SK-N-SH (cell line): ENCODE measurements around the gene HACD1. TPM values are rescaled to one million over a fixed set of nuclear protein-coding genes. Genes with fewer than 3 reads are reported as not detected.
"Not testable (repeated sequence)": the region's sequence is repeated elsewhere in the genome, so short reads cannot be mapped to it uniquely, and the experiment has no call there.

Experiments used
- CTCF ChIA-PET: fragments of 300-600, 350-600 bp; formaldehyde crosslinking; extraction: SDS; loops from one replicate; lab custom pipeline; 2021; lab: Yijun Ruan, JAX
- POLR2A ChIA-PET: fragments of 350-600 bp; sonication (Branson Sonifier 250); formaldehyde crosslinking; extraction: SDS; loops from one replicate; lab custom pipeline; 2020; ENCODE audit warnings: antibody characterized with exemption, inconsistent platforms; lab: Yijun Ruan, JAX
- DNase-seq: peaks from one replicate; pipeline ENCODE4 v3.0.0; 2012
- H2AFZ ChIP-seq: fragments of 200-600 bp; sonication (generic); 2 replicates; pipeline ENCODE4 v1.8.1; 2016; ENCODE audit warnings: antibody characterized with exemption, mild to moderate bottlenecking, low read depth
- H3F3A ChIP-seq: fragments of 200-600 bp; sonication (generic); replicated peaks from 2 replicates; pipeline ENCODE3; 2016; ENCODE audit warnings: antibody characterized with exemption, mild to moderate bottlenecking; ENCODE audit not compliant: insufficient read depth
- H3K27ac ChIP-seq, 2 experiments: fragments of 200-500 bp in 1 of 2; fragments of 200-600 bp in 1 of 2; sonication (Bioruptor generic) in 1 of 2; sonication (generic), shearing (Covaris generic) in 1 of 2; 2 replicates each; pipeline versions ENCODE4 v1.5.1 to v1.6.1; 2014 to 2016; ENCODE audit warnings: low read depth in 2 of 2, inconsistent platforms in 1 of 2, low read length in 1 of 2, mild to moderate bottlenecking in 1 of 2, mixed read lengths in 1 of 2
- H3K27me3 ChIP-seq: fragments of 200-600 bp; sonication (generic), shearing (Covaris generic); 2 replicates; pipeline ENCODE4 v1.6.1; 2016; ENCODE audit warnings: mixed run types; ENCODE audit not compliant: insufficient read depth
- H3K36me3 ChIP-seq, 2 experiments: fragments of 200-500 bp in 1 of 2; fragments of 200-600 bp in 1 of 2; sonication (Bioruptor generic) in 1 of 2; sonication (generic) in 1 of 2; replicated peaks in 1 of 2; 2 replicates each; pipeline versions ENCODE3 to v1.5.1; 2014 to 2016; ENCODE audit warnings: low read length in 1 of 2, mild to moderate bottlenecking in 1 of 2; ENCODE audit not compliant: insufficient read depth in 2 of 2, control insufficient read depth in 1 of 2
- H3K4me1 ChIP-seq, 2 experiments: fragments of 200-500 bp in 1 of 2; fragments of 200-600 bp in 1 of 2; sonication (Bioruptor generic) in 1 of 2; sonication (generic), shearing (Covaris generic) in 1 of 2; 2 replicates each; pipeline versions ENCODE4 v1.5.1 to v1.6.1; 2014 to 2016; ENCODE audit warnings: low read depth in 1 of 2, low read length in 1 of 2, mixed run types in 1 of 2; ENCODE audit not compliant: insufficient read depth in 2 of 2, control insufficient read depth in 1 of 2
- H3K4me2 ChIP-seq: fragments of 200-600 bp; sonication (generic), shearing (Covaris generic); 2 replicates; pipeline ENCODE4 v1.6.1; 2017; ENCODE audit warnings: mixed run types
- H3K4me3 ChIP-seq, 2 experiments: fragments of 200-500 bp in 1 of 2; fragments of 200-600 bp in 1 of 2; sonication (Bioruptor generic) in 1 of 2; sonication (generic), shearing (Covaris generic) in 1 of 2; 2 replicates each; pipeline versions ENCODE4 v1.5.1 to v1.8.1; 2014 to 2016; ENCODE audit warnings: low read depth in 2 of 2, inconsistent platforms in 1 of 2, low read length in 1 of 2, mild to moderate bottlenecking in 1 of 2, mixed read lengths in 1 of 2, moderate library complexity in 1 of 2
- H3K79me2 ChIP-seq: fragments of 200-600 bp; sonication (generic); 2 replicates; pipeline ENCODE4 v1.8.1; 2017; ENCODE audit warnings: mild to moderate bottlenecking; ENCODE audit not compliant: insufficient read depth
- H3K9ac ChIP-seq: fragments of 200-600 bp; sonication (generic); 2 replicates; pipeline ENCODE4 v1.6.1; 2017; ENCODE audit warnings: mixed run types
- H3K9me2 ChIP-seq: fragments of 200-600 bp; sonication (generic); 2 replicates; pipeline ENCODE4 v1.6.1; 2017; ENCODE audit warnings: mixed run types
- H3K9me3 ChIP-seq: fragments of 200-600 bp; sonication (generic); 2 replicates; pipeline ENCODE4 v1.6.1; 2017; ENCODE audit warnings: mixed run types, mild to moderate bottlenecking, moderate library complexity
- H4K20me1 ChIP-seq: fragments of 200-600 bp; sonication (generic); 2 replicates; pipeline ENCODE4 v1.6.1; 2017; ENCODE audit warnings: mild to moderate bottlenecking, mixed run types; ENCODE audit not compliant: insufficient read depth
- CHD2 ChIP-seq: fragments of 150-350 bp; IDR thresholded peaks from 2 replicates; pipeline ENCODE4 v1.6.1; 2018; ENCODE audit warnings: low read length; ENCODE audit not compliant: partially characterized antibody
- CTCF ChIP-seq: fragments of 200-600 bp; sonication (generic); IDR thresholded peaks from 2 replicates; pipeline ENCODE4 v1.6.1; 2017; ENCODE audit warnings: antibody characterized with exemption, mild to moderate bottlenecking, moderate library complexity
- ELF1 ChIP-seq: IDR thresholded peaks from 2 replicates; pipeline ENCODE4 v1.4.0; 2012
- EP300 ChIP-seq, 2 experiments: IDR thresholded peaks; 2 replicates each; pipeline versions ENCODE4 v1.4.0 to v1.6.1; 2012; ENCODE audit warnings: borderline replicate concordance in 1 of 2, low read depth in 1 of 2, low read length in 1 of 2
- EZH2phosphoT487 ChIP-seq: fragments of 200-600 bp; sonication (generic); IDR thresholded peaks from 2 replicates; pipeline ENCODE4 v1.6.1; 2017; ENCODE audit warnings: low read depth, mixed run types, mild to moderate bottlenecking, antibody characterized with exemption, moderate library complexity, borderline replicate concordance
- FOSL2 ChIP-seq: IDR thresholded peaks from 2 replicates; pipeline ENCODE4 v1.4.0; 2012; ENCODE audit warnings: low read depth, mild to moderate bottlenecking, moderate library complexity, borderline replicate concordance
- GABPA ChIP-seq: IDR thresholded peaks from 2 replicates; pipeline ENCODE4 v1.4.0; 2012; ENCODE audit warnings: low read depth, mild to moderate bottlenecking
- GATA2 ChIP-seq: sonication (generic); formaldehyde crosslinking; IDR thresholded peaks from 2 replicates; pipeline ENCODE4 v1.5.0; 2020; ENCODE audit warnings: mild to moderate bottlenecking, missing genetic modification reagents
- JUND ChIP-seq: IDR thresholded peaks from 2 replicates; pipeline ENCODE4 v1.4.0; 2012
- MAX ChIP-seq: IDR thresholded peaks from 2 replicates; pipeline ENCODE4 v1.4.0; 2012; ENCODE audit warnings: low read depth
- MXI1 ChIP-seq: IDR thresholded peaks from 2 replicates; pipeline ENCODE4 v1.6.1; 2012; ENCODE audit warnings: mild to moderate bottlenecking, low read depth, low read length, improper control_type of control experiment
- PBX3 ChIP-seq: IDR thresholded peaks from 2 replicates; pipeline ENCODE4; 2012
- RCOR1 ChIP-seq: fragments of 150-350 bp; IDR thresholded peaks from 2 replicates; pipeline ENCODE4 v1.6.1; 2017; ENCODE audit warnings: antibody characterized with exemption, low read length
- RFX5 ChIP-seq: IDR thresholded peaks from 2 replicates; pipeline ENCODE4 v1.6.1; 2012; ENCODE audit warnings: mild to moderate bottlenecking, improper control_type of control experiment, low read length
- RXRA ChIP-seq: IDR thresholded peaks from 2 replicates; pipeline ENCODE4 v1.4.0; 2012; ENCODE audit warnings: low read depth, mild to moderate bottlenecking, borderline replicate concordance
- SMC3 ChIP-seq: IDR thresholded peaks from 2 replicates; pipeline ENCODE4 v1.6.1; 2012; ENCODE audit warnings: low read depth, low read length, improper control_type of control experiment
- TAF1 ChIP-seq: IDR thresholded peaks from 2 replicates; pipeline ENCODE4 v1.6.1; 2012; ENCODE audit warnings: low read depth, mild to moderate bottlenecking, low read length, moderate library complexity, borderline replicate concordance
- TCF12 ChIP-seq: IDR thresholded peaks from 2 replicates; pipeline ENCODE4 v1.4.0; 2012
- YY1 ChIP-seq: IDR thresholded peaks from 2 replicates; pipeline ENCODE4 v1.4.0; 2012; ENCODE audit warnings: low read depth, mild to moderate bottlenecking
- ZBTB33 ChIP-seq: IDR thresholded peaks from 2 replicates; pipeline ENCODE4 v1.4.0; 2012; ENCODE audit warnings: low read depth, borderline replicate concordance
- WGBS: methylation state at CpG from one replicate; pipeline ENCODE4 v1.1.6; 2017; ENCODE audit warnings: low lambda C conversion rate; 5-methylcytosine and 5-hydroxymethylcytosine counted together
- polyA plus RNA-seq, 3 experiments: library from polyadenylated mRNA; depleted of rRNA; stranded (reverse); fragments of >200 nt; gene quantifications; 2 replicates each; pipeline ENCODE4 v1.2.3, GENCODE V29; 2012

HACD1 gene
- polyA plus RNA-seq, 1 of the 3 experiments (the other 2 are of a cell fraction), result 23.9 TPM

GRCh38 chr10:17637869-17638268 is 20.7 kb upstream of the HACD1 start:
- ChIA-PET POLR2A (no interaction called here), CTCF (interaction anchor here (1.1 kb wide), 1 partner anchor 46 kb away, joined by 3 read pairs; no protein-coding TSS in a partner anchor)
- Histone ChIP-seq H4K20me1 (no peaks in the 10 kb centered on the region), H3K9me3 (peaks cover 6% of the 10 kb centered on the region; the same call in 1 of the 2 replicates), H3F3A (peaks cover under 1% of the 10 kb centered on the region), H3K27ac (no peak overlapping the region), H3K27me3 (no peaks in the 10 kb centered on the region), H3K4me3 (no peak overlapping the region)
- no peak for DNase-seq
- 93% methylated on average over 5 of the region's 5 CpGs for WGBS
- no peak for TF ChIP-seq GABPA
- no peak for TF ChIP-seq RCOR1
- no peak for TF ChIP-seq TAF1
- no peak for TF ChIP-seq CTCF
- TF ChIP-seq GATA2 (CRISPR knock-in tag), result no peak
- TF ChIP-seq, all 33 proteins: peak for 0
- no peak overlapping the region for H3K4me2 ChIP-seq
- H3K9ac ChIP-seq, result no peak overlapping the region
- peaks cover 0 to 6% of the 10 kb centered on the region in 2 experiments for H3K36me3 ChIP-seq
- H2AFZ ChIP-seq, result no peak overlapping the region
- peaks cover 2 to 5% of the 10 kb centered on the region in 2 experiments; a peak in 2 of 4 replicates for H3K4me1 ChIP-seq
- H3K9me2 ChIP-seq, result no peaks in the 10 kb centered on the region
- H3K79me2 ChIP-seq, result peaks cover 21% of the 10 kb centered on the region

- Histone ChIP-seq H2AFZ (no peak overlapping the region), H3F3A (peaks cover 3% of the 10 kb centered on the region), H3K9ac (no peak overlapping the region), H3K4me1 (no peaks in the 10 kb centered on the region), H3K27ac (no peak overlapping the region), H3K79me2 (no peaks in the 10 kb centered on the region), H3K9me2 (no peaks in the 10 kb centered on the region), H4K20me1 (no peaks in the 10 kb centered on the region), H3K9me3 (no peaks in the 10 kb centered on the region), H3K4me3 (no peak overlapping the region), H3K27me3 (no peaks in the 10 kb centered on the region), H3K4me2 (no peak overlapping the region), H3K36me3 (no peaks in the 10 kb centered on the region)
- TF ChIP-seq EZH2phosphoT487 (no peak), CHD2 (no peak), MAX (no peak), PBX3 (no peak), ELF1 (no peak), ZBTB33 (no peak), EP300 (IDR thresholded peaks at IDR 0.05; ENCODE audit: borderline replicate concordance in 1 of 2, low read depth in 1 of 2, low read length in 1 of 2) (no peak), YY1 (no peak), FOSL2 (no peak), SMC3 (no peak), TCF12 (no peak), RXRA (no peak), RFX5 (no peak), MXI1 (no peak), JUND (no peak)
- POLR2A ChIA-PET, result no interaction called here
- DNase-seq, result no peak
- CTCF ChIA-PET, result interaction anchor here (1.3 kb wide), 1 partner anchor 10 kb away, joined by 3 read pairs; no protein-coding TSS in a partner anchor
- WGBS, result 95% methylated on average over 1 of the region's 1 CpG
Measured at GRCh38 chr10:17633353-17633752, 16.2 kb upstream of the HACD1 start.

- H3K9me3 ChIP-seq, CTCF ChIA-PET, H3K27ac ChIP-seq, H3K4me1 ChIP-seq, H3F3A ChIP-seq, H3K4me2 ChIP-seq, H3K79me2 ChIP-seq, H3K4me3 ChIP-seq, H4K20me1 ChIP-seq, H3K9me2 ChIP-seq, H2AFZ ChIP-seq, H3K9ac ChIP-seq, H3K36me3 ChIP-seq, POLR2A ChIA-PET, H3K27me3 ChIP-seq, DNase-seq: not testable (repeated sequence)
- WGBS, result 86% methylated on average over 8 of the region's 8 CpGs
Measured at GRCh38 chr10:17632590-17632989, 15.4 kb upstream of the HACD1 start.
